Stimulated activated CD4-positive, alpha-beta T cell treated with anti-CD3 and anti-CD28 coated beads, TNF-alpha, amount 100 ng/mL, for 48 hours (primary cell): ENCODE measurements around the gene RPL3.

Source experiments
- DNase-seq, 3 donors: peaks; one replicate each; pipeline ENCODE4 v3.0.0-alpha.2; 2020; ENCODE audit warnings: low read depth in 3 of 3

Gene RPL3

DNA sequence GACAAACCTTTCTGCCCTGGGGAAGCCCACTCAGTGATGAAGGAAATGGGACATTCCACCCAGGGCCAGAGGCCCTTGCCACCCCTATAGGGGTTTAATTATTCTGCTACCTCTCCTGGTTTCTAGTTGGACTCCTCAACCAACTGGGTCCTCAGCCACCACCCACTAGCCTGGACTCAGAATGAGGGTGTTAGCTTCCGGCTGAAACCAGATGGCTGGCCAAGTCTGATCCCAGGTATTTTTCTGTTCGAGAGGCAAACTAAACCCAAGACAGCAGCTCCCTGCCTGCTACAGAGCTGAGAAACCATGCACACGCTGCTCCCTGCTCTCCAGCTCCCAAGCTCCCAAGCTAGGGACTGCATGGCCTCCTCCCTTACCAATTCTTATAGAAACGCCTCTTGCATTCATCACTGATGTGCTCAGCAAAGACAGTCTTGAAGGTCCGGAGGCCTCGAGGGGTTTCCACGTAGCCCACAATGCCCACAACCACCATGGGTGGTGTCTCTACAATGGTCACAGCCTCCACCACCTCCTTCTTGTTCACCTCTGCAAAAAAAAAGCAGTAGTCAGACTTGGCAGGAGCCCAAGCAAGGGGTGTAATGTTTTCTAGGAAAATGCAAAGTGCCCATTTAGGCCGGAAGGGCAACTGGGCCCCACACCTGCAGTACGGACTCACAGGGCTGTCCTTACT lies 2.2 kb downstream of the RPL3 start:
- no peak for DNase-seq

DNA sequence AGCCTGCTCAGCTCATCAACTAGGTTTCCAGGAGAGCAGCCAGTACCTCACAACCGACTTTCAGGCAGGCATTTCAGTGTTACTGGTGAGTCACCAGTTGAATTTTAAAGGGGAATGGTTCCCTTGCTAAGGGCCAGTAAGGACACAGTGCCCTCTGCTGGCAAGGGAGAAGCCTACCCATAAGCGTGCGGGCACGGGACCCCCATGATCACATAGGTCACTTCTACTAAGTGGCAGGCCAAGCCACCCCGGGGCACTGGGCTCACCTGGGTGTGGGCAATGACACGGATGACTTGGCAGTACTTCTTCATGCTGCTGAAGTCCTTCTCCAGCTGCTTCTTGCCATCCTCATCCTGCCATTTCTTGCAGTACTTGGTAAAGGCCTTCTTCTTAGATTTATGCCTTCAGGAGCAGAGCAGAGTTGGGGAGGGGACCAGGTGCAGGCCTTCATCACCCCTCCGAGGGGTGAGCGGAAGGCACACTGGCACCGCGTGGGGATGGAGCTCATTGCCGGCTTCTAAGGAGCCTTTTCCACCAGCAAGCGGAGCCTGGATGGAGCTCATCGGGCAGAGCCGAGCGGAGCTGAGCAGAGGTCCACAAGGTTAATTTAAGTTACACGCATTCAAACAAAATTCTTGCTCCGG lies 2.9 kb downstream of the RPL3 start:
- peak; percentile 63 to 77 (median 69) for DNase-seq

DNA sequence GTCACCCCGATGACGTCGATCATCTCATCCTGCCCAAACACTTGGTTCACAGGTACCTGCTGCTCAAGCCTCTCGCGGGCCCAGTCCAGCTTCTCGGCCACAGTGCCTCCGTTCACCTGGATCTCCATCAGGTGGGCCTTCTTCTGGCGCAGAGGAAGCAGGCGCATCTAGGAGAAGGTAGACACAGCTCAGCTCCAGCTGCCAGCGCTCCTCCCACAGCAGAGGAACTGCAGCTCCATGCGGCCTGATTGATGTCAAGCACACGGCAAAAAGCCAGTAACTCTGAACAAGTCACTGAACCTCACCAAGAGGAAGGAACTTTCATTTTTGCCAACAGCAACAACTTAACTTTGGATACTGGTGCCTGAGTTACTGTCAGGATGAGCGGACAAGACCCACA lies 4.0 kb downstream of the RPL3 start:
- no peak for DNase-seq

DNA sequence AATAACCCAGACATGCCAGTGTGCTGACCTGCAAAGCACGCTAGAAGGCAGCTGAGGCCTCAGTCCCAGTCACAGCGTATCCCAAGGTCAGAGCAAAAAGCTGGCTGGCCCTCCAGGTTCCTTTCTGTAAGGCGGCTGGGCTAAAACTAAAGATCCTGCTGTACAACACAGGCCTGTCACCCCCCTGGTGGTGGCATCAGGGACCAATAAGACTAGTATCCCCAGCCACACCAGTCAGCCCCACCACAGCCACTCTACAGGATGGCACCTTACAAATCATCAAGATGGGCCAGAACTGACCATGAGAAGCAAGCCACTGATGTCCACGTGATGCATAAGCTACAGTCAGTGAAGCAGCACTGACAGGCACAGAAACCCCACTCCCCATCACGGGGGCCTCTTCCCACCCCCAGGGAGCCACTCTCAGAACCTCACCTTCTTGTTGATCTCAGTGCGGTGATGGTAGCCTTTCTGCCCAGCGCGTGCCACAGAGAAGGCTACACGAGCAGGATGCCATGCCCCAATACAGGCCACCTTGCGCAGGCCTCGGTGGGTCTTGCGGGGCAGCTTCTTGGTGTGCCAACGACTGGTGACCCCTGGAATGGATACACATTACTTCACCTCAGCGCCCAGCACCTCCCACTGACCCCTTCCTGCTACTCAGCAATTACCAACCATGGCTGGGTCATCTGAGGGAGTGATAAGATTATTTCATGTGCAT lies 5.0 kb downstream of the RPL3 start:
- DNase-seq: no peak

DNA sequence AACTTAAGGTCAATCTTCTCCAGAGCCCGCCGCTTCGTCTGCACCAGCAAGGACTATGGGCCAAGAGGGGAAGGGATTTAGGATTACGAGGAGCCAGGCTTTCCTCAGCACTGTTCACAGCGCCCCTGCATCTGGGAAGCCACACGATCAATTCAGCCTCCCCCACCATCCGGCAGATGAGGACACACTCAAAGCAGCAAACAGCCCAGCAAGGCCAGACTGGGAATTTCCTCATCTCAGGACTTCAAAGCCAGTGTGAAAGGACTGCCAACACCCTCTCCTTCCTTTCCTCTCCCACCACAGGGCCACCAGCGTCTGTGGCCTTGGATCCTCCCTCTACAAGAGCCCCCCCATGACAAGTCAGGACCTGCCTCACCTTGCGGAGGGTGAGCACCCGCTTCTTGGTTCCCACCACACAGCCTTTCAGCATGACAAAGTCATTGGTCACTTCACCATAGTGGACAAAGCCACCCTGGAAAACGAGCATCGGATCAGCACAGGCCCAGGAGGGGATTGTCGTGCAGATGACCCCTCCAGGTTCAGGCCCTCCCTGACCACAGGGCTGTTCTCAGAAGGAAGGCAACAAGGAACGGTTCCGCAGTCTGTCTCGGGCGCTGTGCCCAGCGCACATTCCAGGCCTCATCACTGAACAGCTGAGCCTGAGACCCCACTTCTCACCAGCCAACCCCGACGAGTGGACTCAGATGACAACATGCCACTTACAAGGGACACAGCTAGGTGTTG lies 6.0 kb downstream of the RPL3 start:
- DNase-seq: no peak

DNA sequence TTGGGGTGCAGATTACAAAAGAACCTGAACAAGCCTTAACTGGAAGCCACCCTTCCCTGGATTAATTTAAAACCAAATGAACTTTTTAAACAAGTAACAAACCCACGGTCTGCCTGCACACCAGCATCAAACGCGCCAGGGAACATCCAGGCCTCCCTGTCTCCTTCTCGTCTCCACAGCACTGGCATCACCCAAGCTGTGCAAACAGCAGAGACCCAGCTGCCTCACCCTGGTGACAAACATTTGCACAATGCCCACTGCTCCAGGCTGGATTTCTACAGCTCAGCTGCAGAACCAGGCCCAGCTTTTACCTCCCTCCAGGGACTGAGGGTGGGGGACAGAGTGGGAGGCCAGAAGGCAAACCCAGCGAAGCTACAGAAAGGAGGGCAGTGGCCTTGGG lies 7.0 kb downstream of the RPL3 start:
- DNase-seq: no peak

DNA sequence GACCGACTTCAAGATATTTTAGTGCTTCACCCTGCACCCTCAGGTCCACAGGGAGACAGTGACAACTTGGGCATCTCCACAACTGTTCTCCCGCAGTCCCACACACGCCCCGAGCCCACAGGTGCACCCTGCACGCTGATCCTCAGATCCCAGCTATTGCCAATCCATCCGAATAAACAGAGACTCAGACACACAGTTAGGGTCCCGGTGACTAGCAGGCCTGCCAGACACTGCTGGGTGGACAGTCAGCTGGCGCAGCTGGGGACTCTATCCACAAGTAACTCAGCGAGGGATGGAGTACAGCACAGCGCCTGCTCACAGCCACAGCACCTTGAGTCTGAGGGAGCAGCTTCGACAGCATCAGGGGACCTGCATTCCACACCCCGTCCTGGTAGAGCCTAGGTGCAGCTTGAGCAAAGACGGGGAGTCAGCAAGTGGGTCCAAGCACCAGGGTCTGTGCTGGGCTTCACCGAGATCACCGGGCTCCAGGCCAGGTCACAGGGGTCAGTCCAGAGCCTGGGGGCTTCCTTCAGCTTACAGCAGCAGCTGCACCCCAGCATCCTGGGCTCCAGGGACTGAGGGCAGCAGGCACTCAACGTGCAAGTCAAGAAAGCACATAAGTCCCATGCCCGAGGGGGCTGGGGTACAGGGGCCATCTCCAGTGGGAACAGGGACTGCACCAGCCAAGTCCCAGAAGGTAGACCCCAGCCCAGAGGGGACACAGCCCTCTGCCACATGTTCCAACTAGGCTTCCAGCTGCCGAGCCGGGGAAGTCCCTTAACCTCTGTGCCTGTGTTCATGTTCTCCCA lies 7.6 kb downstream of the RPL3 start:
- DNase-seq: no peak

DNA sequence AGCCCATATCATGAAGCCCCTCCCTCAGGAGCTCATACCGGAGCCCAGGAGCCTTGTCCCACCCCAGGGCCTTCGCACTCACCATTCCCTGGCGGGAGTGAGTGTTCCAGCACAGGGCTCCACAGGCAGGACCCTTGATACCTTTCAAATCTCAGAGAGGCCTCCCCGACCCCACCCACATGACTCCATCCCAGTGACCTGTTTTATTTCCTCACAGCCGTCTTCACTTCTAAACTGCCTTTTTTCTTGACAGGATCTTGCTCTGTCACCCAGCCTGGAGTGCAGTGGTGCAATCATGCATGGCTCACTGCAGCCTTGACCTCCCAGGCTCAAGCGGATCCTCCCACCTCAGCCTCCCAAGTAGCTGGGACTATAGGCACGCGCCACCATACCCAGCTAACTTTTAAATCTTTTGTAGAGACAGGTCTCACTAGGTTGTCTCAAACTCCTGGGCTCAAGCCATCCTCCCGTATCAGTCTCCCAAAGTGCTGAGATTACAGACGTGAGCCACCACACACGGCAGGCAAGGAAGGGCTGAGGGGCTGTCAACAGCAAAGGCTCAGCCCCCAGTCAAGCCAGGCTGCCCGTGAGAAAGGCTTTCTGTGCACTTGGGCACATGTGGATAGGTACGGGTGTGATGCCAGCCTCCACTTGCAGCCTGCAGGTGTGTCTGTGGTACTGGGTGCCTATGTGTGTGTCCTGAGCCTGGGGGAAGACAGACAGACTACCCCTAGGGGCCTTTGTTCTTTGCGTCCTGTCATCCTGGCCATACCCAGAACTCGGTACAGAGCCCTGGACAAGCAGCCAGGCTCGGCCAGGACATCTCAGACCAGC lies 9.3 kb downstream of the RPL3 start:
- DNase-seq: no peak

DNA sequence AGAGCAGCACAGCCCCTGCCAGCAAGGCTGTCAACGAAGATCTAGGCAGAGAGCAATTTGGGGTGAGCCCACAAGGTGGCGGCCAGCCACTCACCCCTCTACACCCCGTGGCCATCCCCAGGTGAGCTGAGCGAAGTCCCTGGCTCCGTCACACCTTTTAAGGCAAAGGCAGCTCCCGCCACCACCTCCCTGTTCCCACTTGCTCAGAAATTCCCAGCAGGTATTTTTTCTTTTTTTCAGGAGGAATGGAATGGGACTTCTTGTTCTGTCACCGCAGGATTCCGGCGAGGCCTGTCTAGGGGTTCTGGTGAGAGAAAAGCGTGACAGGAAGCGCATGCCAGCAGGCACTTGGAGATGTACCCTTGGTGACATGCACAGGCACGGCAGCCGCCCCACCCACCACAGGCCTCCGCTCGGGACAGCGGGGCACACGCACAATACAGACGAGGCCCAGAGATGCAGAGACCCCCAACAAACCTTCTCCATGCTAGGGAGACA lies 10.0 kb downstream of the RPL3 start:
- no peak for DNase-seq

DNA sequence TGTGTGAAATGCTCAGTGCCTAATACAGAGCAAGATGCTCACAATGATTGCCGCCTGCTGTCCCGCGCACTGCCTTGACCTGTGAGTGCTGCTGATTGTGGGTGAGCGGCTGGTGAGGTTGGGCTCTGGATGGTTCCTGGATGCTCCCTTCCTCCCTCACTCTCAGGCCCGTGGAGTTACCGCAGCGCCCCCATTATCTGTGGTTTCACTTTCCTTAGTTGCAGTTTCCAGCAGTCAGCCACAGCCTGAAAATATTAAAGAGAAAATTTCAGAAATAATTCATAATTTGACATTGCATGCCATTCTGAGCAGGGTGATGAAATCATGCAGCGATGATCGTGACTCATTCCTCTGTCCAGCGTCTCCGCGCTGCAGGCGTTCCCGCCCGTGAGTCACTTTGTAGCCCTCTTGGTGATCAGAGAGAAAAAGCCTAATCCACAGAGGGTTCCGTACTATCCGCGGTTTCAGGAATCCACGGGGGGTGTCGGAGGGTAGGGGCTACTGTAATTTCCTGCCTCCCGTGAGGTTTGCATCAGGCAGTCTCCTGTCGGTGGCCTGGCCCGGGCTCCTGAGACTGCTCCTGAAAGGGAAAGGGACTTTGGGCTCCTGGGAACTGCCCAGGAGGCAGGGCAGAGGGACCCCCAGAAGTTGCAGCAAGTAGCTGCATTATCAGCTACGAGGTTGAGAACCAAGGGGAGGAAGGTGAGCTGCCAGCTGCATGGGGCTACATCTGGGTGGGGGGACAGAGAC lies 10.6 kb downstream of the RPL3 start:
- no peak for DNase-seq

DNA sequence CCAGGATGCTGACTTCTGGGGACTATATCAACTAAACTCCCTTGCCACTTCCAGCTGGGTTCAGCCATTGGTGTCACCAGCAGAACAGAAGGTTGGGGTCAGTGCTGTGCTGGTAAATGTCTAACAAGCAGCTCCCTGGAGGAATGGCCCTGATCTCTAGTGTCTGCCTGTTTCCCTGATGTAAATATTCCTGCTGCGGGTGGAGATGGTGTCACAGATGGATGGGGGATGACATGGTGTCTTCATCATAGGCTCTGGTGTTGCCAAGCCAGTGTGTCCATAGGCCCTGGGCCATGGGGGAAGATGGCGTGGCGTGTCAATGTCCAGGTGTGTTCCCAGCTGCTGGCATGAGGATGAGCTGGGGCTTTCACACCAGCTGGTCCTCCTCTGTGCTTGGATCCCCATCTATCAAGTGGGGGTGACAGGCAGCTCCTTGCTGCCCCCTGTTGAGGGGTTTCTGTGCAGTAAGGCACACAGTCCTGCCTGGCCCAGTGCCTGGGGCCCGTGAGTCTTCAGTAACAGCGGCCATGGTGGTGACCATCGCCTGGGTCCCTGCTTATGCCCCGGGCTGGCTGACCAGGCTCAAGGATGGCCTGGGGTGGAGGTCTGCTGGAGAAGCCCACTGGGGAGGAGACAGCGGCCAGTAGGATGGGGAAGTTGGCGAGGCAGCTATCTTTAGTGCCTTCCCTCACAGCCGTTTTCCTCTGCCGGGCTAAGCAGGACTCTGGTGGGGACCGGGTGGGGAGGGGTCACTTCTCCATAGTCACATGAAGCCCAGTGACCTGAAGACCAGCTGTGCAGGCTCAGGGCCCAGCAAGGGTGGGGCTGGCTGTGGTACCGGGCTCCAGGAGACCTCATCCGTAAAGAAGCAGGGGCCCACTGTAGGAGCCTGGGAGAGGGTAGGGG lies 12.7 kb downstream of the RPL3 start:
- peak in 1 of 3 donors; percentile 56 for DNase-seq

DNA sequence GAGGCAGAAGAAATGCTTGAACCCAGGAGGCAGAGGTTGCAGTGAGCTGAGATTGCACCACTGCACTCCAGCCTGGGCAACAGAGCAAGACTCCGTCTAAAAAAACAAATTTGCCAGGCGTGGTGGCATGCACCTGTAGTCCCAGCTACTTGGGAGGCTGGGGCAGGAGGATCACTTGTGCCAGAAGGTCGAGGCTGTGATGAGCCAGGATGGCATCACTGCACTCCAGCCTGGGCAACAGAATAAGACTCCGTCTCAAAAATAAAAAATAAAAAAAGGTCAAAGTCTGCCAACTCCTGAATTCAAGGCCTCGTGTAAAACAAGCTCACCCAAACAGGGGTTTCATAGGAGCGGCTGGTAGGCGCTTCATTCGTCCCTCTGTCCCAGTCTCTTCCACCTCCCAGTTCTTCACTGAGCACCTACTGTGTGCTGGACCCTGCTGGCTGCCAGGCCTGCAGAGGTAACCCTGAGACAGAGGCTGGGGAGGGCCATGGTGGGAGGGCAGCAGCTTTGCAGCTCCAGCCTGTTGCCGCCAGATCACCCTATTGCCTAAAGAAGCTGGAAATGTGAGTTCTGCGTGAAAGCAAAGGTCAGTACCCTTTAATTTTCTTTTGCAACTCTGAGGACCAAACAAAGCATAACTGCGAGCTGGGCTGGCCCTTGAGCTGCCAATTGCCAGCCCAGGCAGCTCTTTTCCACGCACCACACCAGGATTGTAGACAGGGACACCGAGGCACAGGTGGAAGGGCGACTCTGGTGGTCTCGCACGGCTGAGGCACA lies 15.3 kb downstream of the RPL3 start:
- no peak for DNase-seq

DNA sequence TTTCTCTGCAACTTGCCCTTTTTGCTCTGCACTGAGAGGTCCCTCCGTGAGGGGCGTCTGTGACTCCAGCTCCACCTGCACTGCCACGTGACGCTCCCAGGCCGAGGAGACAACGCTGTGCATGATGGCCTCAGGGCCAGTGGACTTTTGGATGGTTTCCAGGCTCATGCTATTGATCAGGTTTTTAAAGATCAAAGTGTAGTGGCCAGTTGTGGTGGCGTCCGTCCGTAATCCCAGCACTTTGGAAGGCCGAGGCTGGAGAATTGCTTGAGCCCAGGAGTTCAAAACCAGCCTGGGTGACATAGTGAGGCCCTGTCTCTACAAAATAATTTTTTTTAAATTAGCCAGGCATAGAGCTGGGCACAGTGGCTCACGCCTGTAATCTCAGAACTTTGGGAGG lies 16.1 kb downstream of the RPL3 start:
- no peak for DNase-seq

DNA sequence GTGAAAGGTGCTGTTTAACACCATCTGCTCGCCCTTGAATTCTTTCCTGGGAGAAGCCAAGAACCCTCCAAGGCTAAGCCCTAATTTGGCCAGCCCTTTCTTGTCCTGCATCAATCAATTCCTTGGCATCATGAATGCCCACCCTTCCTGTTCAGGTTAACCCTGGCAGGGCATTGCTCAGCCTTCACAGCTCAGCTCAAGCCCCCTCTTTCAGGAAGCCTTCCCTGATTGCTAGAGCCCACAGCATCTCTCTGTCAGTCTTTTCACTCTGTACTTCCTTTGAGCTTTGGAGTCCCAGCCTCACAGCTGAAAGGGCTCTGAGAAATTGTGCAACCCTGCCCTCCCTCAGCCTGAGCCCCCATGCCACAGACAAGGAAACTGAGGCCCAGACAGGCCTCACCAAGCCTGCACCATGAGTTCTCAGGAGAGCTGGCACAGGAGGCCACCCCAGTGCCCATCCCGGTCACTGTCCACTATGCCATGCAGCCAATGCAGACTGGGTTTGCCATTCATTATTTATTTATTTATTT lies 16.9 kb downstream of the RPL3 start:
- no peak for DNase-seq

DNA sequence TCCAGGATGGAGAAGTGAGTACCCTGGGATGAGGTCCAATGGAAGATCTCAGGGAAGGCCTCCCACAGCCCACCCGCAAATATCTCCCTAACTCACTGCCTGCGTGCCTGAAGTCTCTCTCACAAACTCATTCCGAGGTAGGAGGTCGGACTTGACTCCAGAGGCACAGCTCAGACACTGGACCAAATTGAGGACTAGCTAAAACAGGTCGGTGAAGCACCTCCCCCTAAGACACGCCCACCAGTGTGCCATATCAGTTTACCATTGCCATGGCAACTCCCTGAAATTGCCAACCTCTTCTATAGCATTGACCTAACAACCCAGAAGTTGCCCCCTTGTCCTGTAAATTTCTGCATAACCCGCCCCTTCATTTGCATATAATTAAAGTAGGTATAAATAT lies 17.5 kb downstream of the RPL3 start:
- DNase-seq: no peak

DNA sequence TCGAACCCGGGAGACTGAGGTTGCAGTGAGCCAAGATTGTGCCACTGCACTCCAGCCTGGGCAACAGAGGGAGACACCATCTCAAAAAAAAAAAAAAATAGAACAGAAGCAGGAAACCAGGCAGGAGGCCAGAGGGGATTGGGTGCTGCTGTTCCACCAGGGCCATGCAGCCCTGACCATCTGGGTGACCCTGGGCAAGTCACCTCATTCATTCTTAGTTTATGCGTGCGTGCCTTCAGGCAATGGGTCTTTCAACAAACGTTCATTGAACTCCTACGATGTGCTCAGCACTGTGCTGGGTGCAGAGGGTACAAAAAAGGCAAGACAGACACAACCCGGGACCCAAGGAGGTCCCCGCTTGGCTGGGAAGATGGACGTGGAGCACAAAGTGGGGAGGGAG lies 18.3 kb downstream of the RPL3 start:
- DNase-seq: no peak

DNA sequence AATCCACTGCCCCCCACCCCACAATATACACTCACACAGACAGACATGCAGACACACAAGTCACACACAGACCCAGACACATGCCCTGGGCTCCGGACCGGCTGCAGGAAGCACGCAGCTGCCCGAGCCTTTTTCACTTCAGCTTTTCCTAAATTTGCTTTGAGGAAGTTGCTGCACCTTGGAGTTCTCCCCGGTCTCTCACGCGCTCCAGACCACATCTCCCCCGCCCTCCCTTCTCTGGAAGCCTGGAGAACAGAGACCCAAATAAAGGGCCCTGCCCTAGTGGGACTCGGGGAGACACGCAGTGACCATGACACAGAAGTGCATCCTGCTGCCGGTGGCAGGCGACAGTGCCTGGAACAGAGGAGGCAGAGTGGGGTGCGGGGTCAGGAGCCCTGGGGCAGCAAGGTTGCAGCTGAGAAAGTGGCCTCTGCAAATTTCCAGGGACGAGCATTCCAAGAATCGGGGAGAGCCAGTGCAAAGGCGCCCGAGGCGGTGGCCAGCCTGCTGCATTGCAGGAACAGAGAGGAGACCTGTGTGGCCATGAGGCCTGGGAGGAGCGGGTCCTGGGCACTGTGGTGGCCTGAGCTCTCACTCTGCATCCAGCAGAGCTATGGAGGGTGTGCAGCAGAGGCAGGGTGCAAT lies 19.1 kb downstream of the RPL3 start:
- no peak for DNase-seq
